HPDE6-E6E7 (cell line): Measurements from ENCODE around the gene CRKL.
"Not testable (repeated sequence)": the region's sequence is repeated elsewhere in the genome, so short reads cannot be mapped to it uniquely, and the experiment has no call there.

Experiments used
- DNase-seq: peaks from one replicate; pipeline ENCODE4 v3.0.0; 2011; ENCODE audit warnings: missing footprints; ENCODE audit errors: extremely low spot score

The CRKL gene

GRCh38 chr22:20901093-20902033 is 15.8 kb upstream of the CRKL start:
- not testable (repeated sequence) for DNase-seq

- DNase-seq = no peak
Measured at GRCh38 chr22:20903093-20903492, 14.1 kb upstream of the CRKL start.

GRCh38 chr22:20904008-20904979 is 12.9 kb upstream of the CRKL start:
- peak; percentile 93 for DNase-seq

GRCh38 chr22:20904980-20905355 is 12.2 kb upstream of the CRKL start:
- DNase-seq = no peak

- peak; percentile 38 for DNase-seq
Measured at GRCh38 chr22:20905415-20906386, 11.5 kb upstream of the CRKL start.

GRCh38 chr22:20906387-20906767 is 10.8 kb upstream of the CRKL start:
- no peak for DNase-seq

- DNase-seq = not testable (repeated sequence)
Measured at GRCh38 chr22:20908717-20909116, 8.5 kb upstream of the CRKL start.

- no peak for DNase-seq
Measured at GRCh38 chr22:20909543-20910303, 7.5 kb upstream of the CRKL start.

GRCh38 chr22:20912494-20912893 is 4.7 kb upstream of the CRKL start:
- DNase-seq = no peak

- DNase-seq = no peak
Measured at GRCh38 chr22:20918663-20919218, 1.5 kb downstream of the CRKL start.

GRCh38 chr22:20919718-20920117 is 2.5 kb downstream of the CRKL start:
- no peak for DNase-seq

GRCh38 chr22:20920881-20921203 is 3.6 kb downstream of the CRKL start:
- DNase-seq = no peak

GRCh38 chr22:20922141-20922751 is 5.0 kb downstream of the CRKL start:
- DNase-seq = no peak

- DNase-seq = no peak
Measured at GRCh38 chr22:20926243-20926642, 9.0 kb downstream of the CRKL start.

- no peak for DNase-seq
Measured at GRCh38 chr22:20927940-20928572, 10.8 kb downstream of the CRKL start.

GRCh38 chr22:20928573-20928967 is 11.4 kb downstream of the CRKL start:
- DNase-seq = no peak

- DNase-seq = no peak
Measured at GRCh38 chr22:20930004-20930403, 12.8 kb downstream of the CRKL start.

GRCh38 chr22:20930435-20930834 is 13.2 kb downstream of the CRKL start:
- DNase-seq = not testable (repeated sequence)

GRCh38 chr22:20931126-20931654 is 14.0 kb downstream of the CRKL start:
- DNase-seq = no peak
